ENCODE results near the gene HSBP1L1. TPM values are rescaled to one million over a fixed set of nuclear protein-coding genes. Genes with fewer than 3 reads are reported as not detected.

HSBP1L1 gene
- total RNA-seq, 1 donor, result 18.6 TPM

DNA sequence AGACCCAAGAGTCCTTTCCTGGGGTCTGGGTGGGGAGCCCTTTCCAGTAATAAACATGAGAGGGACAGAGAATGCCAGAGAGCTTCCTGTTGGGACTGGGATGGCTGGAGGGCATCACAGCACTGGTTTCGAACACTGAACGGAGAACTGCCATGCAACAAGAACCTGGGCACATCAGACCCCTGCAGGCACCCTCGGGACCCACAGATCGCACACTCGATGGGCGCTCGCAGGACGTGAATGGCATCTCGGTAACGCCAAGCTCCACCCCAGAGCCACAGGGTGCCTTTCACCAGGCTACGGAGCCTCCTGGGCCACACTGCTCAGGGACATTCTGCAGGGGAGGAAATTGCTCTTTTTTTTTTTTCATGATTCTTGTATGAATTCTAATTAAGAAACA lies 38.1 kb upstream of the HSBP1L1 start:
- no peak overlapping the region for H3K4me3 ChIP-seq (ENCODE audit: low read length)
- H3K27me3 ChIP-seq (ENCODE audit: insufficient read depth, low read length), result no peaks in the 10 kb centered on the region
- peaks cover 24% of the 10 kb centered on the region for H3K9me3 ChIP-seq (ENCODE audit: low read depth, low read length)
- H3K4me1 ChIP-seq (ENCODE audit: insufficient read depth, low read length), result no peaks in the 10 kb centered on the region

DNA sequence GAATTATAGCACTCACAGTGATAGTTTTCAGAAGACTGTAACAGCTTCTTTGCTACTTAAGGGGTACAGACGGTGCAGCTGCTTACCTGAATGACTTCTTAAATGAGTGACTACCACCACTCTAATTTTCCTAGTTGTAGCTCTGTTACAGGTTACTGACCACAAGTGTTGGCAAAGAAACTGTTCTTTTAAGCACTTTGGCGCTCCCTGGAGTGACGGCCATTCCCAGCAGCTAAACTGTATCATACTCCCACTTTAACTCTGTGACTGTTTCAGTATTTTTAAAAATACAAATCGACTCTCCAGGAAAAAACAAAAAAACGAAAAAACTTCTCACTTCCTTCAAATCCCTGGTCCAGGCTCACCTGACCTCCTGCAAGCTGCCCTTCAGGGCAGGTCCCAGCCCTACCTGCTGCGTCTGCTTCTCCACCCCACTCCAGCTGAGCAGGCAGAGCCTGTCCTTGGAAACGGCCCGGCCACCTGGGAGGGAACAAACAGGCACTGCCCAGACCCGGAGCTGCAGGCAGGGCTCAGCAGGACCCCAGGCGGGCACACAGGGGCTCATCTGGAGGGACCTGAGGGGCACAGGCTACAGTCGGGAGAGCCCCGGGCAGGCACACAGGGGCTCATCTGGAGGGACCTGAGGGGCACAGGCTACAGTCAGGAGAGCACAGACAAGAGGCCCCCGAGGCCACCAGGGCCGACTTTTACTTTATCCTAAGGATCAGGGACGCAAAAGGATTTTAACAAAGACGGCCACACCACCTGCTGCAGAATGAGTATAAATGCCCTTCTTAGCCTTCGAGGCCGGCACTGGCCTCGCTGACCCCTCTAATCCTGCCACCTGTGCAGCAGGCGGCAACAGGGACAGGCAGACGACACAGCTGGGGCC lies 37.5 kb upstream of the HSBP1L1 start:
- Histone ChIP-seq H3K9me3 (ENCODE audit: low read depth, low read length) (peaks cover 30% of the 10 kb centered on the region), H3K4me1 (ENCODE audit: insufficient read depth, low read length) (no peaks in the 10 kb centered on the region), H3K4me3 (ENCODE audit: low read length) (no peak overlapping the region)

DNA sequence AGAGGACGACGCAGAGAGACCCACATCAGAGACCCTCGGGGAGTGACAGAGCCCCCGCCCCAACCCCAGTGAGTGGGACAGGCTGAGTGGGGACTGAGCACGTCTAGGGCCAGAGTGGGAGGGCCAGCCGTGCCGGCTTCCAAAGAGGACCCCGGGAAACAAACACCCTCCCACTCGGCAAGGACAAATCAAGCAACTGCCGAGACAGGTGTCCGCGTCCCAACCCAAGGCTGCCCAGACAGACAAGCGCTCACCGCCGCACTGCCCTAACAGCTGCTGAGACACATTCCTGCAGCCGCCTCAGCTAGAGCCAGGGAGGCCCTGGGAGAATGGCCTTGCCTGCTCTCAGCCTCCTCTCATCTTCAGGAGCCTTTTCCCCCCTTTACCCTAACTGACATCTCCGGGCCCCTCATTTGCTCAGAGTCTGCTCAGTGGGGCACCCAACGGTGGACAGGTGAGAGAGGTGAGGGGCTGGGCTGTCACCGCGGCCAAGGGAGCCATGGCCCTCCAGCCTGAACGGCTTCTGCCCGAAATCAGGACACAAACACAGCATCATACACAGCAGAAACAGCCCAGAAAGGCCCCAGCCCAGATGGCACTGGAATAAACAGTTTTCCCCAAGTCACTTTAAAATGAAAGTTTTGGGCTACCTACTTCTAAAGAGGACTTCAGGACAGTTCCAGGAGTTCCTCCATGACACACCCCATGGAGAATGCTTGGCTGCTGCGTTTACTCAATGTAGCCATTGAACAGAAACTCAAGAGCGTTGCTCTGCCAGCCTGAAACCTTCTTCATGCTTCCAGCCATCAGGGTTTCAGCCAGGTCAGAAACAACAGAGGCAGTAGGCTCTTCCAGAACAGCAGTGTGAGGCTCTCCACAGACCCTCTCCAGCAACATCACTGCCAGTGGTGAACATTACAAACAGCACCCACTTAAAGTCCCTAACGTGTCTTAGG lies 36.6 kb upstream of the HSBP1L1 start:
- Histone ChIP-seq H3K27me3 (ENCODE audit: insufficient read depth, low read length) (no peaks in the 10 kb centered on the region), H3K9me3 (ENCODE audit: low read depth, low read length) (peaks cover 39% of the 10 kb centered on the region)

More for the DNA sequence above, 37.5 kb upstream of the HSBP1L1 start:
- H3K27me3 ChIP-seq (ENCODE audit: insufficient read depth, low read length), result no peaks in the 10 kb centered on the region

DNA sequence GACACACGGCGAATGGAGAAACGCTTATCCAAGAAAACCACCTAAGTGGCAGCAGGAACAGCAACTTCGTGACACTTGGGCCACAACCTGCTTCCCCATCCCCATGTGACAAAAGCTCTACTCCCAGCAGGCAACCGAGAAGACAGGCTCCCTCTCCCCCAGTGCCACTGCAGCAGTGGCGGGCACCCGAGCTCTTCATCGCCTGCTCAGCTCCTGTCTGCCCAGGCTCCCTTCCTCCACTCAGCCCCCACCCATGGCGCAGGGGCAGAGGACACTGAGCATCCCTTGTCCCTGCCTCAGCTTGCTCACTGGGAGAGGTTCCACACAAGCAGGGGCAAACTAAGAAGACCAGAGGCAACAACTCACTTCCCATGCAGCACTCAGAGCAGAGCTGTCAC lies 35.9 kb upstream of the HSBP1L1 start:
- Histone ChIP-seq H3K27me3 (ENCODE audit: insufficient read depth, low read length) (no peaks in the 10 kb centered on the region), H3K4me1 (ENCODE audit: insufficient read depth, low read length) (no peaks in the 10 kb centered on the region), H3K4me3 (ENCODE audit: low read length) (no peak overlapping the region), H3K9me3 (ENCODE audit: low read depth, low read length) (peaks cover 46% of the 10 kb centered on the region)

More for the DNA sequence above, 36.6 kb upstream of the HSBP1L1 start:
- Histone ChIP-seq H3K4me3 (ENCODE audit: low read length) (no peak overlapping the region), H3K4me1 (ENCODE audit: insufficient read depth, low read length) (no peaks in the 10 kb centered on the region)

DNA sequence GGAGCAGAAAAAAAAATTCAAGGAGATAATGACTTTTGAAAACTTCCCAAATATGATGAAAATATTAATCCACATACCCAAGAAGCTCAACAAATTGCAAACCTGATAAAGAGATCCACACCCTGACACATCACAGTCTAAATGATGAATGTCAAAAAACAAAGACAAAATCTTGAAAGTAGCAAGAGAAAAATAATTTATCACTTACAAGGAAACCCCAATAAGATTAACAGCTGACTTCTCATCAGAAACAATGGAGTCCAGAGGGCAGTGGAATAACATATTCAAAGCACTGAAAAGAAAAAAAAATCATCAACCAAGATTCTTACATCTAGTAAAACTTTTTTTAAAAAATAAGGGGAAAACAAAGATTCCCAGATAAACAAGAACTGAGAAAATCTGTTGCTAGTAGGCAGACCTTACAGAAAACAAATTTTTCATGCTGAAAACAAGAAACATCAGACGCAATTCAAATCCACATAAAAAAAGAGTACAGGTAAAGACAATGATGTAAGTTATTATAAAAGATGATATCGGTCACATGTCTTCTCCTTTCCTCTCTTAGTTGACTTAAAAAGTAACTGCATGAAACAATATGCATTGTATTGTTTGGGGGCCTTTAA lies 34.3 kb upstream of the HSBP1L1 start:
- Histone ChIP-seq H3K27me3 (ENCODE audit: insufficient read depth, low read length) (no peaks in the 10 kb centered on the region), H3K9me3 (ENCODE audit: low read depth, low read length) (peaks cover 46% of the 10 kb centered on the region), H3K4me3 (ENCODE audit: low read length) (no peak overlapping the region), H3K4me1 (ENCODE audit: insufficient read depth, low read length) (no peaks in the 10 kb centered on the region)

DNA sequence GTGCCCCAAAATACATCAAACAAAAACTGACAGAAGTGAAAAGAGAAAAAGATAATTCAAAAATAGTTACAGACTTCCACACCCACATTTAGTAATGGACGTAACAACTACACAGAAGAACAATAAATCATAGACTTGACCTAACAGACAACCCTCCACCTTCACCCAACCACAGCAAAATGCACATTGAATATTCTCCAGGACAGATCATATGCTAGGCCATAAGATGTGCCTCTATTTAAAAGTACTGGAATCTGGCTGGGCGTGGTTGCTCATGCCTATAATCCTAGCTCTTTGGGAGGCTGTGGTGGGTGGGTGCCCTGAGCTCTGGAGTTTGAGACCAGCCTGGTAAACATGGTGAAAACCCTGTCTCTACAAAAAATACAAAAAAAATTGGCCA lies 33.0 kb upstream of the HSBP1L1 start:
- no peaks in the 10 kb centered on the region for H3K4me1 ChIP-seq (ENCODE audit: insufficient read depth, low read length)
- H3K27me3 ChIP-seq (ENCODE audit: insufficient read depth, low read length), result no peaks in the 10 kb centered on the region
- peaks cover 46% of the 10 kb centered on the region for H3K9me3 ChIP-seq (ENCODE audit: low read depth, low read length)
- no peak overlapping the region for H3K4me3 ChIP-seq (ENCODE audit: low read length)

DNA sequence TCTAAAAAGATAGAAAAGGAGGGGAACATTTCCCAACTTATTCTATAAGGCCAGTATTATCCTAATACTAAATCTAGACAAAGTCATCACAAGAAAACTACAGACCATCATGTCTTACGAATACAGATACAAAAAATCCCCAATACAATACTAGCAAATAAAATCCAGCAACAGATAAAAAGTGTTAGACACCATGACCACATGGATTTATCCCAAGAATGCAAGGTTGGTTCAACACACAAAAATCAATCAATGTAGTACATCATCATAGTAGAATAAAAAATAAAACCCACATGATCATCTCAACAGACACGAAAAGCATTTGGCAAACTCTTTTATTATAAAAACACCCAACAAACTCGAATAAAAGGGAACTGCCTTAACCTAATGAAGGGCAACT lies 31.5 kb upstream of the HSBP1L1 start:
- Histone ChIP-seq H3K27me3 (ENCODE audit: insufficient read depth, low read length) (no peaks in the 10 kb centered on the region), H3K4me3 (ENCODE audit: low read length) (no peak overlapping the region), H3K4me1 (ENCODE audit: insufficient read depth, low read length) (no peaks in the 10 kb centered on the region), H3K9me3 (ENCODE audit: low read depth, low read length) (peaks cover 46% of the 10 kb centered on the region)

DNA sequence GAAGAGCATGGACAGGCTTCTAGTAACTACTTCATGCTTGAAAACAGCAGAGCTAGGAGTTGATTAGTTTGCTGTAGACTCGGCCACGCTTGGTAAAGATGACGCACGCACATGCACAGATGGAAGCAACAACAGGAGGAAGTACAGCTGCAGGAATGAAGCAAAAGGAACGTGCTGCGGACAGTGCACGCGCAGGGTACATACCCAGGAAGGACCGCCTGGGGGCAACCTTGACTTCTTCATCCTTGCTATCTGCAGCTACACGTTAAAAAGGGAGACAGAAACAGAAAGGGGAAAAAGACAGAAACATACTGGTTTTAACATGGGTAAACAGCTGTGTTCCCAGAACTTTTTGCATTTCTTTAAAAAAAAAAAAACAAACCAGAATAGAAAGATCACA lies 30.7 kb upstream of the HSBP1L1 start:
- Histone ChIP-seq H3K27me3 (ENCODE audit: insufficient read depth, low read length) (no peaks in the 10 kb centered on the region), H3K4me1 (ENCODE audit: insufficient read depth, low read length) (no peaks in the 10 kb centered on the region), H3K9me3 (ENCODE audit: low read depth, low read length) (peaks cover 46% of the 10 kb centered on the region), H3K4me3 (ENCODE audit: low read length) (no peak overlapping the region)

DNA sequence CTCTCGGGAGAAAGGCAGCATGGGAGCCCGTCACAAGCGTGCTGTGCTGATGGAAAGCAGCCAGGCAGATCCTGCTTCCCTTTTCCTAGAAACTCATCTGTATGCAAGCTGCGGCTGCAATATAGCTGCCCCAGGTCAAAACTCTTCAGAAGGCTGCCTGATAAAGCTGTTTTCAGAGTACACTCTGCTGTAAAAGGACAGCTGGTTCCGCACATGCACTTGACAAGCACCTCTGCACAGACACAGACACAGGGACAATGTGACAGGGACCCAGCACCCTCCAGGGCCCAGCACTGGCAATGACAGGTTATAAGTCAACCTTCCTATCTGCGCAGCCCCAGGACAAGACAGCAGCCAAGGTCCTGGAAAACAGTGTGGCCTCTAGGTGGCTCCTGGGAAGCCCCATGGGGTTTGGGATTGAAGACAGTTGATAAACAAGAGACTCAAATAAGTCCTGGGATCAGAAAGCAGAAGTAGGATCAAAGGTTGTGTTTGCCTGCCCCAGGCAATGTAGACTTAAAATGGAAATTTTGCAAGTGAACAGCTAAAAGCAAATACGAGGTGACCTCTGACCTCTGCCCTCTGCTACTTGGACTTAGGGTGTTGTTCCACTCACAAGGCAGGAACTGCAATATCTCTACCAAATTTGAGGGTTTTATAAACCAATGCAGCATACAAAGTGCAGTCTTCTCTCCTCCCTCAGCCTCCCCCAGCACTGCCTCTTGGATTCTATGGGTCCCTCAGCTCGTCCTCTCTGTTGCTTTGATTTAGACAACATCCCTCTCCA lies 29.9 kb upstream of the HSBP1L1 start:
- Histone ChIP-seq H3K4me1 (ENCODE audit: insufficient read depth, low read length) (no peaks in the 10 kb centered on the region), H3K9me3 (ENCODE audit: low read depth, low read length) (peaks cover 40% of the 10 kb centered on the region), H3K4me3 (ENCODE audit: low read length) (no peak overlapping the region), H3K27me3 (ENCODE audit: insufficient read depth, low read length) (no peaks in the 10 kb centered on the region)

DNA sequence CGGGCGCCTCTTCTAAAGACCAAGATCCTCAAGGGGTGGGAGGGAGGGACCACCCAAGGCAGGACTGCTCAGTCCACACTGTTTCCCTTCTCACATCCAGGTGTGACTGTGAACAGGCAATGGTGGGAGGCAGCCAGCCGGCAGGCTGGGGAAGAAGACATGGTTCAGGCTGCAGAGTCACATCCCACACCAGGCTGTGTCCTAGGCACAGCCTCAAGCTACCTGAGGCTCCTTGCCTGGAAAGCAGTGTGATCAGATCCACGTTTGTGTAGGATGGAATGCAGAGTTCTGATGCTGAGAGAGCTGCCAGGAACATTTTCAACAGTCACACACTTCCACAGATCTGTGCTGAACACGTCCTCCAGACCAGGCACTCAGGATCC lies 29.4 kb upstream of the HSBP1L1 start:
- H3K9me3 ChIP-seq (ENCODE audit: low read depth, low read length), result peaks cover 35% of the 10 kb centered on the region
- H3K4me1 ChIP-seq (ENCODE audit: insufficient read depth, low read length), result no peaks in the 10 kb centered on the region
- H3K4me3 ChIP-seq (ENCODE audit: low read length), result no peak overlapping the region
- H3K27me3 ChIP-seq (ENCODE audit: insufficient read depth, low read length), result no peaks in the 10 kb centered on the region

DNA sequence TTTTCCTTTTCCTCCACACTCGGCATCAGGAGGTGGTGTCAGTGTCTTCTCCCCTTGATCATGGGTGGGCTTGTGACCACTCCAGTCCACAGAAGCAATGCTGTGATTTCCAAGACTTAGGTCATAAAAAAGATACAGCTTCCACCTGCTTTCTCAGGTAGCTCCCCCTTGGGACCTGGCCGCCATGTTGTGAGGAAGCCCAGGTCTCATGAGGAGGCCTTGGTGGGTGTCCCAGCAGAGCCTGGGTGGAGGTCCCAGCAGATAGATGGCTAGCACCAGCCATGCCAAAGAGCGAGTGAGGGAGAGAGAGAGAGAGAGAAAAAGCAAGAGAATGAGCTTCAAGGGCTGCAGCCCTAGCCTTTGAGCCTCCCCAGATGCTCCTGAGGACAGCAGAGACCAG lies 28.9 kb upstream of the HSBP1L1 start:
- Histone ChIP-seq H3K9me3 (ENCODE audit: low read depth, low read length) (peaks cover 31% of the 10 kb centered on the region), H3K4me3 (ENCODE audit: low read length) (no peak overlapping the region), H3K27me3 (ENCODE audit: insufficient read depth, low read length) (no peaks in the 10 kb centered on the region), H3K4me1 (ENCODE audit: insufficient read depth, low read length) (no peaks in the 10 kb centered on the region)

DNA sequence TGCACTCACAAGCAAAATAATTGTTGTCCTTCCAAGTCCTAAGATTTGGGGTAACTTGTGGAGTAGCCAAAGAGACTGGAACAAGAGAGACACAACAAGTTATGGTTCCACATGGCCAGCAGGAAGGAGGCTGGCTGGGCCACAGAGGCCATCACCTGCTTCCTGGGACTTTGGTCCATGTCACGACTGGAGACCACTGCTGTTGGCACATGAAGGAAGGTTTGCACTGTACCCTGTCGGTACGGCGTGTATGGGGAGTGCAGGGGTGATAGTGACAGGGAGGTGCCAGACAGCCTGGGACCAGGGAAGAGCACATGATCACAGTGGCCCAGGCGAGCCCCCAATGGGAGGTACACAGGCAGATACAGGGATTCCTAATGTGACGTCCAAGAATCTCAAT lies 28.5 kb upstream of the HSBP1L1 start:
- Histone ChIP-seq H3K4me1 (ENCODE audit: insufficient read depth, low read length) (no peaks in the 10 kb centered on the region), H3K4me3 (ENCODE audit: low read length) (no peak overlapping the region), H3K9me3 (ENCODE audit: low read depth, low read length) (peaks cover 26% of the 10 kb centered on the region), H3K27me3 (ENCODE audit: insufficient read depth, low read length) (no peaks in the 10 kb centered on the region)

DNA sequence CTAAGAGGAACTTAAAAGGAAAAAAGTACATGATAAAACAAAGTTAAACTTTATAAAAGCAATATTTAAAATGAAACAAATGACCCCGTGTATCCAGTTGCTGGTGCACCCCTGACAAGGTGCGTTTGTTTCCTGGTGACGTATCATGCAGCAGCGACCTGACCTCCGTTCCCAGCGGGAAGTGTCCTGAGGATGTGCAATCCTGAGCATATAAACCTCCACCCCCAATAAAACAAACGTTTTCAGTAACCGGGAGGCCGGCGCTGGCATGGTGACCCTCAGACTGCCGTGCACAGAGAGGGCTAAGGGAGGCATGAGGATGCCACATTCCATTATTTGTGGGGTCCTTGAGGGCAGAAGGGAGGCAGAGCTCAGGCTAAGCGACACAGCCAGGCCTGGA lies 27.8 kb upstream of the HSBP1L1 start:
- Histone ChIP-seq H3K27me3 (ENCODE audit: insufficient read depth, low read length) (no peaks in the 10 kb centered on the region), H3K4me3 (ENCODE audit: low read length) (no peak overlapping the region), H3K4me1 (ENCODE audit: insufficient read depth, low read length) (no peaks in the 10 kb centered on the region), H3K9me3 (ENCODE audit: low read depth, low read length) (peaks cover 19% of the 10 kb centered on the region)

DNA sequence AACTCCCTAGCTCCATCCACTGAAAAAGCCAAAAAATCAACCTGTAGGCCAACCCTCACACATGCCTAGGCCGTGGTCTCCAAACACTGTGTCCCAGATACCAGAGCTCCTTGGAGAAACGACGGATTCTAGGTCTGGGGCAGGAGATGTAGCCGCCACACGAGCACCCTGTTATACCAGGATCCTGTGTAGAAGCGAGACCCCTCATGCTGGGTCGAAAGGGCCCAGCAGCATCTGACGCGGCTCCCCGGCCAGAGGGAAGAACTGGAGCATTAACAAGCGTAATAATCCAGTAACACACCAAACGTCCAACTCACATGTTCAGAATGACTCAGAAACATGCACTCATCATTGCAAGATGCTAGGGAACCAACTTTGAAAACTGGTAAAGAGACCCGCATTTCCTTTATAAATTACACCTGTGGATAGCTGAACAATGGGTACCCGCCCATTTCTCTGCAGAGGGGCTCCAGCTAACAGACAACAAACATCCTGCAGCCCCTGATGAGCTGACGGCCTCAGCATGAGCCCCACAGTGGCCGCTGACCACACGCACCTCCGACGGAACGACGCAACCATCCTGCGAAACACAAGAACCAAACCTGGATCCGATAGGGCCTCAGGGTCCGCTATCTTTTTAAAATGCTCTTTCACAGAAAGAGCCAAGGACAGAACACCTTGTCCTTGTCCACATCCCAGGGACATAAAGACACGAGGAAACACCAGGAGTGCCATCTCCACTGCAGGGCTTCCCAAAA lies 27.2 kb upstream of the HSBP1L1 start:
- H3K4me3 ChIP-seq (ENCODE audit: low read length), result no peak overlapping the region
- no peaks in the 10 kb centered on the region for H3K27me3 ChIP-seq (ENCODE audit: insufficient read depth, low read length)
- H3K4me1 ChIP-seq (ENCODE audit: insufficient read depth, low read length), result no peaks in the 10 kb centered on the region
- peaks cover 13% of the 10 kb centered on the region for H3K9me3 ChIP-seq (ENCODE audit: low read depth, low read length)

All from mononuclear cell (primary cell).